ENCODE data around the gene ZNF175.

DNA sequence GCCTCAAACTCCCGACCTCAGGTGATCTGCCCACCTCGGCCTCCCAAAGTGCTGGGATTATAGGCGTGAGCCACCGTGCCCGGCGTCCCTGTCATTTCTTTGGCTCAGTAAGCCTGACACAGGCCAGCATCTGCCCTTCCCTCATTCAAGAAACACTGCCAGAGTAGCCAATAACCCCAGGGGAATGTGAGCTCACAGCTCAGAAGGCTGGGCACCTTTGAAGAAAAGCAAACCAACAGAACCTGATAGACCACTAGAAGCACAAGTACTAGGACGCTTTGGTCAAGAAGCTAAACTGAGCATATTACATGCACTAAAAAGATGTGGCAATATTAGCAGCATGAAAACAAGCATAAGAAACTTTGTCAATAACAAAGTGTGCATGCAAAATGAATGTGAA, 44.9 kb downstream of the ZNF175 start:
- TF ChIP-seq, protein P1, sequence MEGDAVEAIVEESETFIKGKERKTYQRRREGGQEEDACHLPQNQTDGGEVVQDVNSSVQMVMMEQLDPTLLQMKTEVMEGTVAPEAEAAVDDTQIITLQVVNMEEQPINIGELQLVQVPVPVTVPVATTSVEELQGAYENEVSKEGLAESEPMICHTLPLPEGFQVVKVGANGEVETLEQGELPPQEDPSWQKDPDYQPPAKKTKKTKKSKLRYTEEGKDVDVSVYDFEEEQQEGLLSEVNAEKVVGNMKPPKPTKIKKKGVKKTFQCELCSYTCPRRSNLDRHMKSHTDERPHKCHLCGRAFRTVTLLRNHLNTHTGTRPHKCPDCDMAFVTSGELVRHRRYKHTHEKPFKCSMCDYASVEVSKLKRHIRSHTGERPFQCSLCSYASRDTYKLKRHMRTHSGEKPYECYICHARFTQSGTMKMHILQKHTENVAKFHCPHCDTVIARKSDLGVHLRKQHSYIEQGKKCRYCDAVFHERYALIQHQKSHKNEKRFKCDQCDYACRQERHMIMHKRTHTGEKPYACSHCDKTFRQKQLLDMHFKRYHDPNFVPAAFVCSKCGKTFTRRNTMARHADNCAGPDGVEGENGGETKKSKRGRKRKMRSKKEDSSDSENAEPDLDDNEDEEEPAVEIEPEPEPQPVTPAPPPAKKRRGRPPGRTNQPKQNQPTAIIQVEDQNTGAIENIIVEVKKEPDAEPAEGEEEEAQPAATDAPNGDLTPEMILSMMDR (IDR thresholded peaks at IDR 0.05 in 2 of 3, conservative IDR thresholded peaks at IDR 0.05 in 1 of 3; ENCODE audit: borderline replicate concordance in 1 of 3, insufficient read depth in 1 of 3, low read depth in 2 of 3, low read length in 2 of 3) = no peak
- no peak for TF ChIP-seq POLR2AphosphoS5 (IDR thresholded peaks at IDR 0.05; ENCODE audit: low read depth, low read length)
- TF ChIP-seq POLR2A (IDR thresholded peaks at IDR 0.05; ENCODE audit: borderline replicate concordance, extremely low read depth, insufficient read depth, insufficient read length) = no peak
- TF ChIP-seq, protein P2, sequence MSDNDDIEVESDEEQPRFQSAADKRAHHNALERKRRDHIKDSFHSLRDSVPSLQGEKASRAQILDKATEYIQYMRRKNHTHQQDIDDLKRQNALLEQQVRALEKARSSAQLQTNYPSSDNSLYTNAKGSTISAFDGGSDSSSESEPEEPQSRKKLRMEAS (IDR thresholded peaks at IDR 0.05) = no peak
- no peak for TF ChIP-seq EZH2 (IDR thresholded peaks at IDR 0.05)
- TF ChIP-seq EZH2phosphoT487 (IDR thresholded peaks at IDR 0.05; ENCODE audit: borderline replicate concordance) = no peak
- TF ChIP-seq RAD21 (IDR thresholded peaks at IDR 0.05; ENCODE audit: low read depth) = no peak
- TF ChIP-seq, protein P3, sequence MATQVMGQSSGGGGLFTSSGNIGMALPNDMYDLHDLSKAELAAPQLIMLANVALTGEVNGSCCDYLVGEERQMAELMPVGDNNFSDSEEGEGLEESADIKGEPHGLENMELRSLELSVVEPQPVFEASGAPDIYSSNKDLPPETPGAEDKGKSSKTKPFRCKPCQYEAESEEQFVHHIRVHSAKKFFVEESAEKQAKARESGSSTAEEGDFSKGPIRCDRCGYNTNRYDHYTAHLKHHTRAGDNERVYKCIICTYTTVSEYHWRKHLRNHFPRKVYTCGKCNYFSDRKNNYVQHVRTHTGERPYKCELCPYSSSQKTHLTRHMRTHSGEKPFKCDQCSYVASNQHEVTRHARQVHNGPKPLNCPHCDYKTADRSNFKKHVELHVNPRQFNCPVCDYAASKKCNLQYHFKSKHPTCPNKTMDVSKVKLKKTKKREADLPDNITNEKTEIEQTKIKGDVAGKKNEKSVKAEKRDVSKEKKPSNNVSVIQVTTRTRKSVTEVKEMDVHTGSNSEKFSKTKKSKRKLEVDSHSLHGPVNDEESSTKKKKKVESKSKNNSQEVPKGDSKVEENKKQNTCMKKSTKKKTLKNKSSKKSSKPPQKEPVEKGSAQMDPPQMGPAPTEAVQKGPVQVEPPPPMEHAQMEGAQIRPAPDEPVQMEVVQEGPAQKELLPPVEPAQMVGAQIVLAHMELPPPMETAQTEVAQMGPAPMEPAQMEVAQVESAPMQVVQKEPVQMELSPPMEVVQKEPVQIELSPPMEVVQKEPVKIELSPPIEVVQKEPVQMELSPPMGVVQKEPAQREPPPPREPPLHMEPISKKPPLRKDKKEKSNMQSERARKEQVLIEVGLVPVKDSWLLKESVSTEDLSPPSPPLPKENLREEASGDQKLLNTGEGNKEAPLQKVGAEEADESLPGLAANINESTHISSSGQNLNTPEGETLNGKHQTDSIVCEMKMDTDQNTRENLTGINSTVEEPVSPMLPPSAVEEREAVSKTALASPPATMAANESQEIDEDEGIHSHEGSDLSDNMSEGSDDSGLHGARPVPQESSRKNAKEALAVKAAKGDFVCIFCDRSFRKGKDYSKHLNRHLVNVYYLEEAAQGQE (IDR thresholded peaks at IDR 0.05; ENCODE audit: low read depth) = no peak
- no peak for TF ChIP-seq SRF (IDR thresholded peaks at IDR 0.05; ENCODE audit: low read depth)

Measured in HCT116 (cell line).